Adrenal gland (tissue), 5 donors: ENCODE measurements around the gene IKZF3.

Experiments
- POLR2A ChIP-seq, 2 donors: fragments of 450-650 bp; IDR thresholded peaks; one replicate each; pipeline ENCODE4 v1.6.1; 2017; ENCODE audit warnings: antibody characterized with exemption in 2 of 2, mild to moderate bottlenecking in 2 of 2, moderate library complexity in 1 of 2
- TF ChIP-seq, protein P1 (sequence below), 6 experiments: fragments of 450-650 bp in 4 of 6; fragments of 200-600 bp in 2 of 6; sonication (generic) in 1 of 6; IDR thresholded peaks; 1 replicate in 5 of 6; 2 replicates in 1 of 6; pipeline versions ENCODE4 v1.5.1 to v1.8.0; 2016 to 2021; ENCODE audit warnings: antibody characterized with exemption in 6 of 6, mild to moderate bottlenecking in 2 of 6, moderate library complexity in 1 of 6
- donor health status: DM: no; HTN: no; CAD: no.

- TF ChIP-seq, protein P1, sequence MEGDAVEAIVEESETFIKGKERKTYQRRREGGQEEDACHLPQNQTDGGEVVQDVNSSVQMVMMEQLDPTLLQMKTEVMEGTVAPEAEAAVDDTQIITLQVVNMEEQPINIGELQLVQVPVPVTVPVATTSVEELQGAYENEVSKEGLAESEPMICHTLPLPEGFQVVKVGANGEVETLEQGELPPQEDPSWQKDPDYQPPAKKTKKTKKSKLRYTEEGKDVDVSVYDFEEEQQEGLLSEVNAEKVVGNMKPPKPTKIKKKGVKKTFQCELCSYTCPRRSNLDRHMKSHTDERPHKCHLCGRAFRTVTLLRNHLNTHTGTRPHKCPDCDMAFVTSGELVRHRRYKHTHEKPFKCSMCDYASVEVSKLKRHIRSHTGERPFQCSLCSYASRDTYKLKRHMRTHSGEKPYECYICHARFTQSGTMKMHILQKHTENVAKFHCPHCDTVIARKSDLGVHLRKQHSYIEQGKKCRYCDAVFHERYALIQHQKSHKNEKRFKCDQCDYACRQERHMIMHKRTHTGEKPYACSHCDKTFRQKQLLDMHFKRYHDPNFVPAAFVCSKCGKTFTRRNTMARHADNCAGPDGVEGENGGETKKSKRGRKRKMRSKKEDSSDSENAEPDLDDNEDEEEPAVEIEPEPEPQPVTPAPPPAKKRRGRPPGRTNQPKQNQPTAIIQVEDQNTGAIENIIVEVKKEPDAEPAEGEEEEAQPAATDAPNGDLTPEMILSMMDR (IDR thresholded peaks at IDR 0.05), result no peak
- no peak for TF ChIP-seq POLR2A (IDR thresholded peaks at IDR 0.05)
These were observed 119.3 kb downstream of the IKZF3 start for GRCh38 chr17:39744836-39745215.
